ENCODE results near the gene TTC31.

The TTC31 gene

DNA sequence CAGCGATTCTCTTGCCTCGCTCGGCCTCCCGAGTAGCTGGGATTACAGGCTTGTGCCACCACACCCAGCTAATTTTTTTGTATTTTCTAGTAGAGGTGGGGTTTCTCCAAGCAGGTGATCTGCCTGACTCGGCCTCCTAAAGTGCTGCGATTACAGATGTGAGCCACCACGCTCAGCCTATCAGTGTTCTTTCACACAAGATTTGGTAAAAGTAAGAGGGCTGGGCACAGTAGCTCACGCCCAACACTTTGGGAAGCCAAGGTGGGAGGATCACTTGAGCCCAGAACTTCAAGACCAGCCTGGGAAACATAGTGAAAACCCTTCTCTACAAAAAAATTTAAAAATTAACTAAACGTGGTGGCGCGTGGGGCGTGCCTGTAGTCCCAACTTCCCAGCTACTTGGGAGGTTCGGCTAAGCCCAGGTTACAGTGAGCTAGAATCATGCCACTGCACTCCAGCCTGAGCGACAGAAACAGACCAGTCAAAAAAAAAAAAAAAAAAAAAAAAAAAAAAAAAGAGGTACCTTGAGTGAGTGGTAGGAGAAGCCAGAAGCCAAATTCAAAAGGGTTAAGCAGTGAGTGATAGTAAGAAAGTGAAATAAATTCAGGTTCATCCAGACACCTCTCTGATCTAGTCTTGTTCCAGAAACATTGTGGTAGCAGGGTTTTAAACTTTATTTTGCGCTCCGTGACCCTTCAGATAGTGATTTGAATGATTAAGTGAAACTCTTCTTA lies 11.4 kb upstream of the TTC31 start:
- H3K36me3 ChIP-seq (replicated peaks; ENCODE audit: low read depth, low read length) = peaks cover 16% of the 10 kb centered on the region
- H3K9me3 ChIP-seq (ENCODE audit: insufficient read depth, low read length) = no peaks in the 10 kb centered on the region
- no peaks in the 10 kb centered on the region for H3K27me3 ChIP-seq (ENCODE audit: low read depth, low read length)
- peak overlapping the region; percentile 80 for H3K4me2 ChIP-seq (ENCODE audit: low read length)
- peak overlapping the region; percentile 84 for H3K27ac ChIP-seq (ENCODE audit: low read length)
- H2AFZ ChIP-seq (ENCODE audit: low read depth, low read length) = no peak overlapping the region; the same call in 1 of the 2 replicates
- peak overlapping the region; percentile 81 for H3K4me3 ChIP-seq (ENCODE audit: low read length)
- peaks cover 11% of the 10 kb centered on the region for H3K4me1 ChIP-seq (ENCODE audit: low read length)
- H4K20me1 ChIP-seq (ENCODE audit: insufficient read depth, low read length) = no peaks in the 10 kb centered on the region
- H3K9ac ChIP-seq (ENCODE audit: low read length) = peak overlapping the region; percentile 81
- TF ChIP-seq EZH2phosphoT487 (IDR thresholded peaks at IDR 0.05; ENCODE audit: low read depth) = no peak
- peaks cover 10% of the 10 kb centered on the region for H3K79me2 ChIP-seq (ENCODE audit: low read length)

DNA sequence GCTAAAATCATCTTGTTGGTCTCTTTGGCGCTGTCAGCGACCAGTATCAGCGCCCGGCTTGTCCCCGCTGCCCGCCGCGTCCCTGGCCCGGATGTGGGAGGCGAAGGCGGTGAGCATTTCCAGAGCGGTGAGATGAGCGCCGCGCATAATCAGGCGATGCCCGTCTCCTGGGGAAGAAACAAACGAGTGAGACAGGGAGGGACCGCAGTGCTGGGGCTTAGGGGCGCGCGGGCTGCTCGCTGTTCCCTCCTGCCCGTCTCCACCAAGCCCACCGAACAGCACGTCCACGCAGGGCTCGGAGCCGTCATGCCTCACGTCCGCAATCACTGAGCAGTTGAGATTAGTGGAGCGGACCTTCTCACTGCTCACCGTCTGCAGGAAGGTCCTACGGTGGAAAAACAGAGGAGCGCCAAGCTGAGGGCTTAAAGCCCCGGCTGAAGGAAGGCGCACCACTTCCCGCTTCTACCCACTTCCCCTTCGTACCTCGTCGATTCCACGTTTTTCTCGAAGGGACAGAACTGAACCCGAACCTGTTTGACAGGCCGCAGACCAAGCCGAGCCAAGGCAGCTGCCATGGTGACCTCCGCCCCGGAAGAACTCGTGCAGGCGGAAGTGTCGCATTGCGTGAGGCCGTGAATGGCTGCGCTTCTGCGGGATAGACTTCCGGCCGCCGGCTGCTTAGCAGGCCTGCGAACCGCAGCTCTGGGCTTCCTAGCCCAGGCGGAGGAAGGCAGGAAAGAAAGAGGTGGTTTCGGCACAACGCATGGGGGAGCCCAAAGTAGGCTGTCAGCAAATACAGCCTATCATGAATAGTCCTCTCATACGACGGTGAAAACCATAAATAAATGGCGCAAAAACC lies 10.6 kb upstream of the TTC31 start, which contains the start of gene MRPL53:
Gene MRPL53 (minus strand): TSS at position 595 of the 859 bp plus-strand sequence. CDS start 20 bp downstream, at position 575.
- peaks cover 16% of the 10 kb centered on the region for H3K36me3 ChIP-seq (replicated peaks; ENCODE audit: low read depth, low read length)
- TF ChIP-seq, protein P1, sequence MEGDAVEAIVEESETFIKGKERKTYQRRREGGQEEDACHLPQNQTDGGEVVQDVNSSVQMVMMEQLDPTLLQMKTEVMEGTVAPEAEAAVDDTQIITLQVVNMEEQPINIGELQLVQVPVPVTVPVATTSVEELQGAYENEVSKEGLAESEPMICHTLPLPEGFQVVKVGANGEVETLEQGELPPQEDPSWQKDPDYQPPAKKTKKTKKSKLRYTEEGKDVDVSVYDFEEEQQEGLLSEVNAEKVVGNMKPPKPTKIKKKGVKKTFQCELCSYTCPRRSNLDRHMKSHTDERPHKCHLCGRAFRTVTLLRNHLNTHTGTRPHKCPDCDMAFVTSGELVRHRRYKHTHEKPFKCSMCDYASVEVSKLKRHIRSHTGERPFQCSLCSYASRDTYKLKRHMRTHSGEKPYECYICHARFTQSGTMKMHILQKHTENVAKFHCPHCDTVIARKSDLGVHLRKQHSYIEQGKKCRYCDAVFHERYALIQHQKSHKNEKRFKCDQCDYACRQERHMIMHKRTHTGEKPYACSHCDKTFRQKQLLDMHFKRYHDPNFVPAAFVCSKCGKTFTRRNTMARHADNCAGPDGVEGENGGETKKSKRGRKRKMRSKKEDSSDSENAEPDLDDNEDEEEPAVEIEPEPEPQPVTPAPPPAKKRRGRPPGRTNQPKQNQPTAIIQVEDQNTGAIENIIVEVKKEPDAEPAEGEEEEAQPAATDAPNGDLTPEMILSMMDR (IDR thresholded peaks at IDR 0.05; ENCODE audit: low read depth, low read length) = no peak
- H3K9me3 ChIP-seq (ENCODE audit: insufficient read depth, low read length) = no peaks in the 10 kb centered on the region

GRCh38 chr2:74472945-74473258 lies 10.0 kb upstream of the TTC31 start:
- H3K4me2 ChIP-seq (ENCODE audit: low read length) = peak overlapping the region; percentile 80
- H3K4me1 ChIP-seq (ENCODE audit: low read length) = peaks cover 11% of the 10 kb centered on the region
- peaks cover 10% of the 10 kb centered on the region for H3K79me2 ChIP-seq (ENCODE audit: low read length)
- H3K9ac ChIP-seq (ENCODE audit: low read length) = peak overlapping the region; percentile 81
- peaks cover 20% of the 10 kb centered on the region for H3K36me3 ChIP-seq (replicated peaks; ENCODE audit: low read depth, low read length)
- H2AFZ ChIP-seq (ENCODE audit: low read depth, low read length) = peak overlapping the region; percentile 12; the same call in 1 of the 2 replicates
- no peaks in the 10 kb centered on the region for H4K20me1 ChIP-seq (ENCODE audit: insufficient read depth, low read length)
- no peak for TF ChIP-seq EZH2phosphoT487 (IDR thresholded peaks at IDR 0.05; ENCODE audit: low read depth)
- TF ChIP-seq, protein P1 (IDR thresholded peaks at IDR 0.05; ENCODE audit: low read depth, low read length) = no peak
- H3K9me3 ChIP-seq (ENCODE audit: insufficient read depth, low read length) = no peaks in the 10 kb centered on the region
- peak overlapping the region; percentile 84 for H3K27ac ChIP-seq (ENCODE audit: low read length)
- peak overlapping the region; percentile 81 for H3K4me3 ChIP-seq (ENCODE audit: low read length)
- no peaks in the 10 kb centered on the region for H3K27me3 ChIP-seq (ENCODE audit: low read depth, low read length)

More for the DNA sequence above, 10.6 kb upstream of the TTC31 start, which contains the start of gene MRPL53:
- Histone ChIP-seq H2AFZ (ENCODE audit: low read depth, low read length) (peak within 1 kb of the TSS; percentile 23; the same call in 1 of the 2 replicates), H3K9ac (ENCODE audit: low read length) (peak within 1 kb of the TSS; percentile 81), H3K4me2 (ENCODE audit: low read length) (peak within 1 kb of the TSS; percentile 80), H3K79me2 (ENCODE audit: low read length) (peaks cover 10% of the 10 kb centered on the region), H3K27ac (ENCODE audit: low read length) (peak within 1 kb of the TSS; percentile 84), H3K27me3 (ENCODE audit: low read depth, low read length) (no peaks in the 10 kb centered on the region), H4K20me1 (ENCODE audit: insufficient read depth, low read length) (no peaks in the 10 kb centered on the region), H3K4me3 (ENCODE audit: low read length) (peak within 1 kb of the TSS; percentile 81), H3K4me1 (ENCODE audit: low read length) (peaks cover 11% of the 10 kb centered on the region)

- Histone ChIP-seq H3K79me2 (ENCODE audit: low read length) (peaks cover 10% of the 10 kb centered on the region), H3K4me1 (ENCODE audit: low read length) (peaks cover 11% of the 10 kb centered on the region), H3K9me3 (ENCODE audit: insufficient read depth, low read length) (no peaks in the 10 kb centered on the region), H4K20me1 (ENCODE audit: insufficient read depth, low read length) (no peaks in the 10 kb centered on the region), H3K4me2 (ENCODE audit: low read length) (no peak overlapping the region), H3K4me3 (ENCODE audit: low read length) (no peak overlapping the region), H2AFZ (ENCODE audit: low read depth, low read length) (no peak overlapping the region), H3K27ac (ENCODE audit: low read length) (no peak overlapping the region), H3K9ac (ENCODE audit: low read length) (no peak overlapping the region), H3K36me3 (replicated peaks; ENCODE audit: low read depth, low read length) (peaks cover 20% of the 10 kb centered on the region), H3K27me3 (ENCODE audit: low read depth, low read length) (no peaks in the 10 kb centered on the region)
- TF ChIP-seq EZH2phosphoT487 (IDR thresholded peaks at IDR 0.05; ENCODE audit: low read depth) = no peak
- TF ChIP-seq, protein P1 (IDR thresholded peaks at IDR 0.05; ENCODE audit: low read depth, low read length) = no peak
Measured at GRCh38 chr2:74474481-74474880, 8.4 kb upstream of the TTC31 start.

Measured in OCI-LY3 (cell line).